Myocyte (in vitro differentiated cells): ENCODE measurements around the gene INPP5A. TPM values are rescaled to one million over a fixed set of nuclear protein-coding genes. Genes with fewer than 3 reads are reported as not detected.

Experiments
- DNase-seq: peaks from one replicate; pipeline ENCODE4 v3.0.0-alpha.2; 2012; ENCODE audit warnings: low read depth
- total RNA-seq: library from RNA; depleted of rRNA; stranded (reverse); fragments of >200 nt; gene quantifications from 2 replicates; pipeline ENCODE4 v1.2.3, GENCODE V29; 2014

INPP5A gene
- total RNA-seq, 1 donor from 2014 or later: 48.6 TPM

GRCh38 chr10:132642732-132643008 lies 105.1 kb downstream of the INPP5A start:
- no peak for DNase-seq

GRCh38 chr10:132643709-132644526 lies 106.3 kb downstream of the INPP5A start:
- peak; percentile 22 for DNase-seq

- no peak for DNase-seq
These were observed 107.1 kb downstream of the INPP5A start for GRCh38 chr10:132644527-132645246.

- DNase-seq: no peak
These were observed 107.6 kb downstream of the INPP5A start for GRCh38 chr10:132645247-132645530.

- DNase-seq: no peak
These were observed 108.2 kb downstream of the INPP5A start for GRCh38 chr10:132645630-132646442.

GRCh38 chr10:132646443-132647097 lies 109.0 kb downstream of the INPP5A start:
- DNase-seq: no peak

DNA sequence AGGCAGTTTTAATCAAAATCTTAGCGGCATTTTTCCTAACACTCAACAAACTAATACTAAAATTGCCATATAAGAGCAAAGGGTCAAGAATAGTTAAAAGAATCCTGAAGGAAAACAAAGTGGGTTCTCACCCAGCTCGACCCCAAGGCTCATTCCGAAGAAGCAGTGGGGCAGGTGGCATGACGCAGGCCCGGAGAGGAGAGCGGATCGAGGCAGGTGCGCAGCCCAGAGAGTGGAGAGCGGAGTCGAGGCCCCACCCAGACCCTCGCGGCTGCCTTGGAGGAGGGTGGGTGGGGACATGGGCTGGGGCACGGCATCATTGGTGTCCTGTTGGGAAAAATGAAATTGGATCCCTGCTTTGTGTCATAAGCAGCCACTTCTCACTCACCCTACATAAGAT lies 109.8 kb downstream of the INPP5A start:
- DNase-seq: no peak

DNA sequence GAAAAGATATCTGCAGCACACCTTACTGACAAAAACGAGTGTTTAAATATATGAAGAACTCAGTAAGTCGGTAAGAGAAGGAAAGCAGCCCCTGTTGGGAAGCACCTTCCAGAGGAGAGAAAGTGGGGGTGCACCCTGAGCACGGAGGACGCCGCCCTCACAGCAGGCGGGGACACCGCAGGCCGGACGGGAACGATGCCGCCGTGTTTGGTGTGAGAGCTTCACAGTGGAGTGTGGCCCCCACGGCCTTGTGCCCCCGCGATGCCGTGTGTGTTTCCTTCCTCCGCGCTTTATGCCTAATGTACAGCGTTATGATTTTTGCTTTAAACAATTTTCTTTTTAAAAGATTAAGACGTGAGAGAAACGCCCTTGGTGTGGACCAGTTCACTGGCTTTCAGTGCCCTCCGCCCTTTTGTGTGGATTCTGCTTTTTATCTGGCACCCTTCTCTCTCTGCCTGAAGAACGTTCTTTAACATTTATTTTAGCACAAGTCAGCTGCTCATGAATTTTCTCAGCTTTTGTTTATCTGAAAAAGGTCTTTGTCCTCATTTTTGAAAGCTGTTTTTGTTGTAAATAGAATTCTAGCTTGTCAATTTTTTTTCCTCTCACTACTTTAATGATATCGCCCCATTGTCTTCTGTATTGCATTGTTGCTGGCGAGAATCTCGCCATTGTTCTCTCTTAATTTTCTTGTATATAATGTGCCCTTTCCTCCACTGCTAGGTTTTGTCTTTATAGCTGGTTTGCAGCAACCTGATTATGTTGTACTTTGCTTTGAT lies 110.7 kb downstream of the INPP5A start:
- no peak for DNase-seq

GRCh38 chr10:132648851-132649528 lies 111.4 kb downstream of the INPP5A start:
- no peak for DNase-seq

- no peak for DNase-seq
These were observed 112.2 kb downstream of the INPP5A start for GRCh38 chr10:132649651-132650360.

DNA sequence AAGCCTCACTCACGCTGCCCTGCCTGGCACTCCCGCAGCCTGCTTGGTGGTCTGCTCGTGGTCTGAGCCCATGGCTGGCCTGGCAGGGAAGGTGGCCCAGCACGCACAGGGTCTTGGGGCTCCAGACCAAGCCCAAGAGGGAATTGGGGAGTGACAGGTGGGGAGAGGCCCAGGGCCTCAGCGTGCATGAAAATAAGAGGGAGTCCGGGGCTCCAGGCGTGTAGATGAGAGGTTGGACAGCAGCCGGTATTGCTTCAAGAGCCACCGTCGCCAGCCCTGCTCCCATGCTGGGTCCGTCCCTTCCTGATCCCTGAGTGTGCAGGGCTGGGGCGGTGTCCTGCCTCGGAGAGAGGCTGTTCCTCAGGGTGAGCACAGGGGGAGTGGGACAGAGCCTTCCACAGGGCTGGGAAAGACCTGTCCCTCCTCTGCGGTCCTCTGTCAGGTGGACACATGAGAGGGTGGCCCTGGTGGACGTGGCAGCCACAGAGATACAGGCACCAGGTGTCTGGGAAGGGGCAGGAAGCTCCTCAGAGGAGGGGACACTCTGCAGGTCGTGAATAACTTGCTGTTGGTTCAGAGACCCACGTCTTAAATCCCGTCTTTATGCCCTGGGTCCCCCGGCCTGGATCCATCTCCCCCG lies 113.1 kb downstream of the INPP5A start:
- no peak for DNase-seq

GRCh38 chr10:132651511-132652029 lies 114.0 kb downstream of the INPP5A start:
- no peak for DNase-seq

DNA sequence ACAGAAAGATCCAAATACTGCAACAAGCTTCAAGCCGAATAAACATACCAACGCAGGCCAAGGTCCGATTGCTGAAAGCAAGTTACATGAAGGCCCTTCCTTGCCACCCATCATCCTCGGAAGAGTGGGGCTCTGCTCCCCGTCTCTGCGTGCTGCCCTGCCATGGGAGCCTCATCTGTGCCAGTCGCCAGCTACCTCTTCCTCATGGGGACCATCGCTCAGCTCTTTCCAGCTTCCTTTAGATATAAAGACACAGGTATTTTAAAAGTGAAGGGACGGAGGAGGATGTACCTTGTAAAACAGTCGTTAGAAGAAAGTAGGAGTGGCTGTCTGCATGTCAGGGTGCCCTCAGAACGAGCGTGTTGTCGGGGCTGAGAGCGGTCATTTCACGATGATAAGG lies 114.9 kb downstream of the INPP5A start:
- DNase-seq: no peak

DNA sequence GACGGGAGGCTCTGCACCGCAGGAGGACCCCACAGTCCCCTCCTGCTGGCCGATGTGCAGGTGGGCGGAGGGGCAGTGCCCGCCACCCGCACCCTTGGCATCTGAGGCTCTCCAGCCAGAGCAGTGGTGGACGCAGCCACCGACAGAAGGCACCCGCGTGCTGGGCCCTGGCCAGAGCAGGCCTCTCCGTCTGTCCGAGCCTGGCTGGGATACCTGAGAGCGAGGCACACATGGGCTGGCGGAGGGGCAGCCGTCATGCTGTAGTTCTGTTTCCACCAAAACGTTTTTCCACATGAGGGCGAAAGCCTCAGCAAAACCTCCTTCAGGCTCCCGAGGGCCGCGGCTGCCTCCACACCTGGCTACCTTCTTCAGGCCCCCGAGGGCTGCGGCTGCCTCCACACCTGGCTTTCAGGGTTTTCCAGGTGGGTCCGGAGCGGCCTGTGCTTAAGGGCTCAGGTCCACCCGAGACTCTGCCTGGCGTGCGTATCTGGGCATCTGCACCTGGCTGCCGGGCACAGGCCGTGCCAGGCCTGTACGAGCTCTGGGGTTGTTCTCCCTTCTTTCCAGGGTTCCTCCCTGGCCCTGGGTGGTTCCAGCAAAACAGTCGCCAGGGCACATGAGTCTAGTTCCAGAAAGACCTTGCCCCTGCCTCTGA lies 115.5 kb downstream of the INPP5A start:
- DNase-seq: no peak

- DNase-seq: no peak
These were observed 116.1 kb downstream of the INPP5A start for GRCh38 chr10:132653721-132654120.

GRCh38 chr10:132654121-132654571 lies 116.6 kb downstream of the INPP5A start:
- DNase-seq: no peak

DNA sequence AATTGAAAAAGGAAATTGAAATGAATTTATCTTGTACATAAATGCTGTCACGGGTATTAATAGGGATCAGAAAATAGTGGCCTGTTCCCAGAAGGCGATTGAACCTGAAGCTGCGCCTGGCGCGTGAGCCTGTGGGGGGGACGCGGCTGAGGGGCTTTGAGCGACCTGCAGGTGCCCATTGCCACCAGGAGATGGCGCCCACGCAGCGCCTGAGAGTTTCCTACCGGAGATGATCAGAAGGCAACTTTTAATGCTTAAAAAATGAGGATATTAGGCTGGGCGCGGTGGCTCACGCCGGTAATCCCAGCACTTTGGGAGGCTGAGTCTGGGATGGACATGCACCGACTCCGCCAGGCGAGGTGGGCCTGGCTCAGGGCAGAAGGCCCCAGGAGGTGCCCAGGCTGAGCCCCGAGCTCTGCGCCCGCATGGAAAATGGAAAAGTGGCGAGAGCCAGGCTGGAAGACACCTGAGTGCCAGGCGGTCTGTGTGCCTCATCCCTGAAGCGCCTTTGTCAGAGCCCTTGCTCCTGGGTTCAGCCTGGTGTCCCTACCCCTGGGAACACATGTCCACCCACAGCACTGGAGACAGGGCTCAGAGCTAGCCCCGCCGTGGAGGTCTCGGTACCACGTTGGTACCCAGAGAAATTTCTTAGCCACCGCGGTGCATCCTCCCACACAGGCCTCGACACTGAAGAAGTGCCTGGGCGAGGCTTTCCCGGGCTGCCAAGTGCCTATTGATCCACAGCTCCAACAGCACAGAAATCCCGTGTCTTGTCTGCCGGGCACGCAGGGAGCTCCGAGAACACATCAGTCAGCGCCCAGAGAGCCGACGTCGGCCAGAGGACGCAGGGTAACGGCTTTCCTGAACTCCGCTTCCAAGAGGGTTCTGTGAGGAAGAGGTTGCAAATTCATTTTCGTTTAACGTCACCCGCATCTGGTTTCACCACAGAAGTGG lies 117.4 kb downstream of the INPP5A start:
- DNase-seq: peak; percentile 45
